ENCODE data around the gene BMP6. TPM values are rescaled to one million over a fixed set of nuclear protein-coding genes. Genes with fewer than 3 reads are reported as not detected.

Gene BMP6
- polyA plus RNA-seq, 1 donor from 2014 or later = 2.4 TPM

DNA sequence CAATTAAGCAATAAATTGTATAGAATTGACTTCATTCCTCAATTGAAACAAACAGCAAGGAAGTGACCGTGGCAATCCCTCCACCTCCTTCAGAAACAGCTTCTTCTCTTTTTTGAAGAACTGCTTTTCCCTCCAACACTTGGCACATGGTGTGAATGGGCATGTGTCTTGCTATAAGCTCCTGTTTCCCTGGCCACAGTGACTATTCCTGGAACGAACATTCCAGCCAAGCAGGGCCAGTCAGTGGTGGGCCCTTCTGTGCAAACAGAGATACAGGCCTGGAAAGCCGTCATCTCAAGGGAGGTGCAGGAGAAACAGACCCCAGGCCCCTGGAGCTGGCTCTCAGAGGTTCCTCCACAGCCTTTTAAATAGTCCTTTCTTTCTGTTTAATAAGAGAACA lies 177.8 kb downstream of the BMP6 start:
- Histone ChIP-seq H3K9me3 (ENCODE audit: low read length) (no peaks in the 10 kb centered on the region), H3K9ac (ENCODE audit: low read length) (no peak overlapping the region), H3K9me2 (ENCODE audit: insufficient read depth, low read length) (no peaks in the 10 kb centered on the region), H3K4me2 (ENCODE audit: low read length) (no peak overlapping the region), H3K27me3 (ENCODE audit: insufficient read depth, low read depth, low read length) (no peaks in the 10 kb centered on the region), H3K27ac (ENCODE audit: low read length) (no peak overlapping the region), H2AFZ (ENCODE audit: low read depth, low read length) (no peak overlapping the region), H3K4me3 (ENCODE audit: low read length) (no peak overlapping the region), H4K20me1 (ENCODE audit: insufficient read depth) (no peaks in the 10 kb centered on the region), H3K79me2 (replicated peaks; ENCODE audit: insufficient read depth, low read length) (no peaks in the 10 kb centered on the region), H3F3A (ENCODE audit: insufficient read depth, low read length, poor library complexity, severe bottlenecking) (no peaks in the 10 kb centered on the region), H3K36me3 (ENCODE audit: insufficient read depth, low read length) (peaks cover 6% of the 10 kb centered on the region)
- TF ChIP-seq EP300 (conservative IDR thresholded peaks at IDR 0.05; ENCODE audit: poor library complexity, severe bottlenecking) (no peak), MXI1 (conservative IDR thresholded peaks at IDR 0.05; ENCODE audit: poor library complexity, severe bottlenecking) (no peak), POLR2AphosphoS5 (IDR thresholded peaks at IDR 0.05) (no peak), EZH2 (IDR thresholded peaks at IDR 0.05; ENCODE audit: borderline replicate concordance, insufficient read depth, low read length, poor library complexity, severe bottlenecking) (no peak), RAD21 (conservative IDR thresholded peaks at IDR 0.05) (no peak), TAF1 (IDR thresholded peaks at IDR 0.05; ENCODE audit: low read depth) (no peak), SMC3 (conservative IDR thresholded peaks at IDR 0.05; ENCODE audit: poor library complexity) (no peak)
- TF ChIP-seq, protein P1, sequence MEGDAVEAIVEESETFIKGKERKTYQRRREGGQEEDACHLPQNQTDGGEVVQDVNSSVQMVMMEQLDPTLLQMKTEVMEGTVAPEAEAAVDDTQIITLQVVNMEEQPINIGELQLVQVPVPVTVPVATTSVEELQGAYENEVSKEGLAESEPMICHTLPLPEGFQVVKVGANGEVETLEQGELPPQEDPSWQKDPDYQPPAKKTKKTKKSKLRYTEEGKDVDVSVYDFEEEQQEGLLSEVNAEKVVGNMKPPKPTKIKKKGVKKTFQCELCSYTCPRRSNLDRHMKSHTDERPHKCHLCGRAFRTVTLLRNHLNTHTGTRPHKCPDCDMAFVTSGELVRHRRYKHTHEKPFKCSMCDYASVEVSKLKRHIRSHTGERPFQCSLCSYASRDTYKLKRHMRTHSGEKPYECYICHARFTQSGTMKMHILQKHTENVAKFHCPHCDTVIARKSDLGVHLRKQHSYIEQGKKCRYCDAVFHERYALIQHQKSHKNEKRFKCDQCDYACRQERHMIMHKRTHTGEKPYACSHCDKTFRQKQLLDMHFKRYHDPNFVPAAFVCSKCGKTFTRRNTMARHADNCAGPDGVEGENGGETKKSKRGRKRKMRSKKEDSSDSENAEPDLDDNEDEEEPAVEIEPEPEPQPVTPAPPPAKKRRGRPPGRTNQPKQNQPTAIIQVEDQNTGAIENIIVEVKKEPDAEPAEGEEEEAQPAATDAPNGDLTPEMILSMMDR (IDR thresholded peaks at IDR 0.05; ENCODE audit: poor library complexity, severe bottlenecking) = no peak
- TF ChIP-seq, protein P2, sequence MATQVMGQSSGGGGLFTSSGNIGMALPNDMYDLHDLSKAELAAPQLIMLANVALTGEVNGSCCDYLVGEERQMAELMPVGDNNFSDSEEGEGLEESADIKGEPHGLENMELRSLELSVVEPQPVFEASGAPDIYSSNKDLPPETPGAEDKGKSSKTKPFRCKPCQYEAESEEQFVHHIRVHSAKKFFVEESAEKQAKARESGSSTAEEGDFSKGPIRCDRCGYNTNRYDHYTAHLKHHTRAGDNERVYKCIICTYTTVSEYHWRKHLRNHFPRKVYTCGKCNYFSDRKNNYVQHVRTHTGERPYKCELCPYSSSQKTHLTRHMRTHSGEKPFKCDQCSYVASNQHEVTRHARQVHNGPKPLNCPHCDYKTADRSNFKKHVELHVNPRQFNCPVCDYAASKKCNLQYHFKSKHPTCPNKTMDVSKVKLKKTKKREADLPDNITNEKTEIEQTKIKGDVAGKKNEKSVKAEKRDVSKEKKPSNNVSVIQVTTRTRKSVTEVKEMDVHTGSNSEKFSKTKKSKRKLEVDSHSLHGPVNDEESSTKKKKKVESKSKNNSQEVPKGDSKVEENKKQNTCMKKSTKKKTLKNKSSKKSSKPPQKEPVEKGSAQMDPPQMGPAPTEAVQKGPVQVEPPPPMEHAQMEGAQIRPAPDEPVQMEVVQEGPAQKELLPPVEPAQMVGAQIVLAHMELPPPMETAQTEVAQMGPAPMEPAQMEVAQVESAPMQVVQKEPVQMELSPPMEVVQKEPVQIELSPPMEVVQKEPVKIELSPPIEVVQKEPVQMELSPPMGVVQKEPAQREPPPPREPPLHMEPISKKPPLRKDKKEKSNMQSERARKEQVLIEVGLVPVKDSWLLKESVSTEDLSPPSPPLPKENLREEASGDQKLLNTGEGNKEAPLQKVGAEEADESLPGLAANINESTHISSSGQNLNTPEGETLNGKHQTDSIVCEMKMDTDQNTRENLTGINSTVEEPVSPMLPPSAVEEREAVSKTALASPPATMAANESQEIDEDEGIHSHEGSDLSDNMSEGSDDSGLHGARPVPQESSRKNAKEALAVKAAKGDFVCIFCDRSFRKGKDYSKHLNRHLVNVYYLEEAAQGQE (IDR thresholded peaks at IDR 0.05; ENCODE audit: borderline replicate concordance) = no peak

DNA sequence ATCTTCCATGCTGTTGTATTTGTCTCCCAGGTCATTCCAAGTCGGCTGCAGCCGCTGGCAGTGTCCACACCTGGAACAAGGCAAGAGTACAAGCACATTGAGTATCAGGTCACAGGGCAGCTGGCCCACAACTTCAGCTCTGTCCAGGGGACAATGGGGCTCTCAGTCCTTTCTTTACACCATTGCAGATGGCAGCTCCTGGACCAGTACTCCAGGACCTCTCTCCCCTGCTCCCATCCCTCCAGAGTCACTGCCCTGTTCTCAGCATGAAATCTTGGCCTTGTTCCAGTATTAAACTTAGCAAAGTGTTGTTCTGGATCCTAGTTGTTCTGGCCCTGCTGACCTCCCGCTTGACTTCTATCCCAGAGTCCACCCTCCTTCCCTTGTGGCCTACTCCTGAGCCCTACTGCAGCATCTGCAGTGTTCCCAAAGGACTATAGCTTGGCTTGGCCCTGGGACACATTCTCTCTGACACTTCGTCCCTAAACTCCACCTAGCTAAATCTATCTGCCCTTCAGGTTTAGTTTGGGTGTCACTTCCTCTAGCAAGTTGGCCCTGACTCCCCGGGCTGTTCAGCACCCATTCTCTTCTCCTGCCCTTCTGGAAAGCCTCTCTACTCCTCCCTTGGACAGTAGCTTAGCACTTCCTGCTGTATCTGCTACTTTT lies 178.9 kb downstream of the BMP6 start:
- H3K9ac ChIP-seq (ENCODE audit: low read length) = no peak overlapping the region
- no peak overlapping the region for H3K27ac ChIP-seq (ENCODE audit: low read length)
- peaks cover 6% of the 10 kb centered on the region for H3K36me3 ChIP-seq (ENCODE audit: insufficient read depth, low read length)
- H3K9me2 ChIP-seq (ENCODE audit: insufficient read depth, low read length) = no peaks in the 10 kb centered on the region
- no peak overlapping the region for H3K4me3 ChIP-seq (ENCODE audit: low read length)
- H3K79me2 ChIP-seq (replicated peaks; ENCODE audit: insufficient read depth, low read length) = peaks cover 5% of the 10 kb centered on the region
- no peaks in the 10 kb centered on the region for H3K27me3 ChIP-seq (ENCODE audit: insufficient read depth, low read depth, low read length)
- H4K20me1 ChIP-seq (ENCODE audit: insufficient read depth) = no peaks in the 10 kb centered on the region
- TF ChIP-seq MXI1 (conservative IDR thresholded peaks at IDR 0.05; ENCODE audit: poor library complexity, severe bottlenecking) (no peak), POLR2AphosphoS5 (IDR thresholded peaks at IDR 0.05) (no peak), SMC3 (conservative IDR thresholded peaks at IDR 0.05; ENCODE audit: poor library complexity) (no peak), RAD21 (conservative IDR thresholded peaks at IDR 0.05) (no peak), TAF1 (IDR thresholded peaks at IDR 0.05; ENCODE audit: low read depth) (no peak), EP300 (conservative IDR thresholded peaks at IDR 0.05; ENCODE audit: poor library complexity, severe bottlenecking) (no peak), EZH2 (IDR thresholded peaks at IDR 0.05; ENCODE audit: borderline replicate concordance, insufficient read depth, low read length, poor library complexity, severe bottlenecking) (no peak)
- TF ChIP-seq, protein P2 (IDR thresholded peaks at IDR 0.05; ENCODE audit: borderline replicate concordance) = no peak
- TF ChIP-seq, protein P1 (IDR thresholded peaks at IDR 0.05; ENCODE audit: poor library complexity, severe bottlenecking) = no peak
- no peak overlapping the region for H3K4me2 ChIP-seq (ENCODE audit: low read length)
- no peak overlapping the region for H2AFZ ChIP-seq (ENCODE audit: low read depth, low read length)
- no peaks in the 10 kb centered on the region for H3F3A ChIP-seq (ENCODE audit: insufficient read depth, low read length, poor library complexity, severe bottlenecking)
- no peaks in the 10 kb centered on the region for H3K9me3 ChIP-seq (ENCODE audit: low read length)

Data from neural cell (in vitro differentiated cells).